Loucy (cell line): ENCODE measurements around the gene TBC1D30.

Experiments
- EZH2phosphoT487 ChIP-seq: fragments of 200-600 bp; IDR thresholded peaks from 2 replicates; pipeline ENCODE4 v1.6.1; 2018; ENCODE audit warnings: antibody characterized with exemption, mild to moderate bottlenecking, moderate library complexity, borderline replicate concordance
- TF ChIP-seq, protein P1 (sequence below): fragments of 200-600 bp; sonication (generic); conservative IDR thresholded peaks from 2 replicates; pipeline ENCODE4 v1.5.1; 2014; ENCODE audit warnings: mild to moderate bottlenecking, antibody characterized with exemption, low read length

DNA sequence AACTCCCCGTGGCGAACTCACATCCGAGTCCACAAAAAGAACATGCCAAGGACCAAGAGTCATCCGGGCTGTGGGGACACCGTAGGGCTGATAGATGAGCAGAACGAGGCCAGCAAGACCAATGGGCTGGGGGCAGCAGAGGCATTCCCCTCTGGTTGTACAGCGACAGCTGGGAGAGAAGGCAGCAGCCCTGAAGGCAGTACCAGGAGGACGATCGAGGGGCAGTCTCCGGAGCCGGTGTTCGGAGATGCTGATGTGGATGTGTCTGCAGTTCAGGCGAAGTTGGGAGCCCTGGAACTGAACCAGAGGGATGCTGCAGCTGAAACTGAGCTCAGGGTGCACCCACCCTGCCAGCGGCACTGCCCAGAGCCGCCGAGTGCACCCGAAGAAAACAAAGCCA, 50.7 kb downstream of the TBC1D30 start:
- TF ChIP-seq, protein P1, sequence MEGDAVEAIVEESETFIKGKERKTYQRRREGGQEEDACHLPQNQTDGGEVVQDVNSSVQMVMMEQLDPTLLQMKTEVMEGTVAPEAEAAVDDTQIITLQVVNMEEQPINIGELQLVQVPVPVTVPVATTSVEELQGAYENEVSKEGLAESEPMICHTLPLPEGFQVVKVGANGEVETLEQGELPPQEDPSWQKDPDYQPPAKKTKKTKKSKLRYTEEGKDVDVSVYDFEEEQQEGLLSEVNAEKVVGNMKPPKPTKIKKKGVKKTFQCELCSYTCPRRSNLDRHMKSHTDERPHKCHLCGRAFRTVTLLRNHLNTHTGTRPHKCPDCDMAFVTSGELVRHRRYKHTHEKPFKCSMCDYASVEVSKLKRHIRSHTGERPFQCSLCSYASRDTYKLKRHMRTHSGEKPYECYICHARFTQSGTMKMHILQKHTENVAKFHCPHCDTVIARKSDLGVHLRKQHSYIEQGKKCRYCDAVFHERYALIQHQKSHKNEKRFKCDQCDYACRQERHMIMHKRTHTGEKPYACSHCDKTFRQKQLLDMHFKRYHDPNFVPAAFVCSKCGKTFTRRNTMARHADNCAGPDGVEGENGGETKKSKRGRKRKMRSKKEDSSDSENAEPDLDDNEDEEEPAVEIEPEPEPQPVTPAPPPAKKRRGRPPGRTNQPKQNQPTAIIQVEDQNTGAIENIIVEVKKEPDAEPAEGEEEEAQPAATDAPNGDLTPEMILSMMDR, result no peak
- TF ChIP-seq EZH2phosphoT487, result no peak
